Pericardium fibroblast (primary cell): ENCODE results near the gene KRTAP2-1. TPM values are rescaled to one million over a fixed set of nuclear protein-coding genes. Genes with fewer than 3 reads are reported as not detected.

Experiments used
- total RNA-seq: library from RNA; depleted of rRNA; stranded (reverse); fragments of >200 nt; gene quantifications from 2 replicates; pipeline ENCODE4 v1.2.3, GENCODE V29; 2015

KRTAP2-1 gene, protein sequence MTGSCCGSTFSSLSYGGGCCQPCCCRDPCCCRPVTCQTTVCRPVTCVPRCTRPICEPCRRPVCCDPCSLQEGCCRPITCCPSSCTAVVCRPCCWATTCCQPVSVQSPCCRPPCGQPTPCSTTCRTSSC
- total RNA-seq = not detected in 2 replicates

DNA sequence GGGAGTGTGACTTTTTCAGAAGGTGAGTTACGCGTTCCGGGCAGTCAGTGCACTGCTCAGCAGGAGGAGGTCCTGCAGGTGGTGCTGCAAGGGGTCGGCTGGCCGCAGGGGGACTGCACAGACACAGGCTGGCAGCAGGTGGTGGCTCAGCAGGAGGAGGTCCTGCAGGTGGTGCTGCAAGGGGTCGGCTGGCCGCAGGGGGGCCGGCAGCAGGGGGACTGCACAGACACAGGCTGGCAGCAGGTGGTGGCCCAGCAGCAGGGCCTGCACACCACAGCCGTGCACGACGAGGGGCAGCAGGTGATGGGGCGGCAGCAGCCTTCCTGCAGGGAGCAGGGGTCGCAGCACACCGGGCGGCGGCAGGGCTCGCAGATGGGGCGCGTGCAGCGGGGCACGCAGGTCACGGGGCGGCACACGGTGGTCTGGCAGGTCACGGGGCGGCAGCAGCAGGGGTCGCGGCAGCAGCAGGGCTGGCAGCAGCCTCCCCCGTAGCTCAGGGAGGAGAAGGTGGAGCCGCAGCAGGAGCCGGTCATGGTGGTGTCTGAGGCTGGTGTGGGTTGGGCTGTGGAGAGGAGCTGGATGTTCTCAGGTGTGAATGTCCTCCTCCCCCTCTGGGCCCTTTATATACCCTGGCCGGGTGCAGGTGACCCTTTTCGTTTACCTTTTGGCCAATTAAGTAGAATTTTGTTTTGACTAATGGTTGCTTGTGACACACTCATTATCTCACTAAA, at the start of gene KRTAP2-1:
KRTAP2-1 (minus strand) TSS at position 582 of the 731 bp plus-strand sequence; CDS start at position 533, 49 bp downstream.

DNA sequence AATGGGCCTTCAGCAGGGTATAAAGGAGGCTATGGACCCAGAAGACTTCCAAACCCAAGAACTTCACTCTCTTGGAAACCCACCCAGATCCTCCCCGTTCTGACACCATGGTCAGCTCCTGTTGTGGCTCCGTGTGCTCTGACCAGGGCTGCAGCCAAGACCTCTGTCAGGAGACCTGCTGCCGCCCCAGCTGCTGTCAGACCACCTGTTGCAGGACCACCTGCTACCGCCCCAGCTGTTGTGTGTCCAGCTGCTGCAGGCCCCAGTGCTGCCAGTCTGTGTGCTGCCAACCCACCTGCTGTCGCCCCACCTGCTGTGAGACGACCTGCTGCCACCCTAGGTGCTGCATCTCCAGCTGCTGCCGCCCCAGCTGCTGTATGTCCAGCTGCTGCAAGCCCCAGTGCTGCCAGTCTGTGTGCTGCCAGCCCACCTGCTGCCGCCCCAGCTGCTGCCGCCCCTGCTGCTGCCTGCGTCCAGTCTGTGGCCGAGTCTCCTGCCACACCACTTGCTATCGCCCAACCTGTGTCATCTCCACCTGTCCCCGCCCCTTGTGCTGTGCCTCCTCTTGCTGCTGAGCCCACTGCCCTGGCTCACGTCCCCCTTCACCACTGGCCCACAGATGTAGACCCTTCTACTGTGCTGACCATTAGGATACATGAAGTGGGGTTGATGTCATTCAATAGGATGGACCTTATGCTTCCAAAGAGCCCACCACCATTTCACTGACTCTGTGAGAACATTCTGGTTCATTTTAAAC, 37.2 kb upstream of the KRTAP2-1 start, which contains the start of gene KRTAP4-7:
KRTAP4-7 (plus strand) TSS at position 51 of the 757 bp plus-strand sequence; CDS start at position 108, 57 bp downstream.

DNA sequence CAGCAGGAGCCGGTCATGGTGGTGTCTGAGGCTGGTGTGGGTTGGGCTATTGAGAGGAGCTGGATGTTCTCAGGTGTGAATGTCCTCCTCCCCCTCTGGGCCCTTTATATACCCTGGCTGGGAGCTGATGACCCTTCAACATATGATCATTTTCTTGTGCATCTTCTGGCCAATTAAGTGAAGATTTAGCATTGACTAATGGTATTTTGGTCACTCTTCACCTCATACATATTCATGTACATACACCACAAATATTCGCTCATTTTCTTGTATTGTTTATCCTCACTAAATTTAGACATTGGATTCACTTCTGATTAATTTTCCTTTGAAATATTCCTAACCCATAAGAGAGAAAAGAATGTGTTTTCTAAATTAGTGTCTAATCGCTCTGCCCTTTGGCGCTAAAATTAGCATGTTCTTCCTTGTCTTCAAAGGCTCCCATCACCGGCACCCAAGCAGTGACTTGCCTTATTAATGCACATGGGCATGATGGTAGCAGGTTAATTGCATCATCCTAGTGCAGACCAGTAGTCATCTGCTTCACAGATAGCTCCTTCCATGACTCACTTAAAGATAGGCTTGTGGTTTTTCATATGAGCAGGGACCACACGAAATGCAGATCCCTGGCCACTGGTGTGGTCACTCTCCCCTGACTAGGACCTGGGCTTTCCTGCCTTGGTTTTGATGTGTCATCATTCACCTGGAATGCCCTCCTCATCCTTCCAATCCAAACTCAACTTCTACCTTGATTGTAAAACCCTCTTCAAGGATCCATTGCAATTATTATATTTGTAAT, 18.9 kb upstream of the KRTAP2-1 start, which contains the start of gene KRTAP2-4:
KRTAP2-4 (minus strand) TSS at position 51 of the 796 bp plus-strand sequence; CDS start at position 17, 34 bp downstream.

DNA sequence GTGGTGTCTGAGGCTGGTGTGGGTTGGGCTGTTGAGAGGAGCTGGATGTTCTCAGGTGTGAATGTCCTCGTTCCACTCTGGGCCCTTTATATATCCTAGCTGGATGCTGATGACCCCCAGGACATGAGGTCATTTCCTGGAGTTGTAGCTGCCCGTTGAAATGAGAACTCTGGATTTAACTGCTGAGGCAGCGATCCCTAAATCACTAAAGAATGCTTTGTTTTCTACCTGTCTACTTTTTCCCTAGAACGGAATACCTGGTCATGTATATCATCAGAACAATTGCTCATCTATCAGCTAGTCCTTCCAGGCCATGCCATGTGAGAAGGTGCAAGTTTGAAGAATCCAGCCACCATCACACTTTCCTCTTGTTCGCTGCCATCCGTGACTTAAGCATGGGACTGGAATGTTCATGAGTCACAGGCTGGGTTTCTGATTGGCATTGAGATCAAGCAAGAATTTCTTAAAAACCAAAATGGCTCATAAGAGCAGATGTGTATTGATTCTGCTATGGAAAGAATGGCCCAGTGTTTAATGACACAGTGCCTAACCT, 13.0 kb upstream of the KRTAP2-1 start, which contains the start of gene KRTAP2-3:
KRTAP2-3 (minus strand) TSS at position 63 of the 553 bp plus-strand sequence. CDS start 64 bp downstream, outside the sequence.

DNA sequence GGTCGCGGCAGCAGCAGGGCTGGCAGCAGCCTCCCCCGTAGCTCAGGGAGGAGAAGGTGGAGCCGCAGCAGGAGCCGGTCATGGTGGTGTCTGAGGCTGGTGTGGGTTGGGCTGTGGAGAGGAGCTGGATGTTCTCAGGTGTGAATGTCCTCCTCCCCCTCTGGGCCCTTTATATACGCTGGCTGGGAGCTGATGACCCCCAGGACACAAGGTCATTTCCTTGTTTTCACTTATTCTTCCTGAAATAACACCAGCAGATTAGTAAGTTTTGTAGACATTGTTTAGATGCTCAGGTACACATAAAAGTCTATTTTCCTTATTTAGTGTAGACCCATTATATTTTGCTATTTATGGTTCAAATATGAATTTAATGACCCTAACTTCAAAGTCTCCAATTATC, 8.0 kb upstream of the KRTAP2-1 start, which contains the start of gene KRTAP2-2:
KRTAP2-2 (minus strand) TSS at position 101 of the 400 bp plus-strand sequence; CDS start at position 82, 19 bp downstream.

DNA sequence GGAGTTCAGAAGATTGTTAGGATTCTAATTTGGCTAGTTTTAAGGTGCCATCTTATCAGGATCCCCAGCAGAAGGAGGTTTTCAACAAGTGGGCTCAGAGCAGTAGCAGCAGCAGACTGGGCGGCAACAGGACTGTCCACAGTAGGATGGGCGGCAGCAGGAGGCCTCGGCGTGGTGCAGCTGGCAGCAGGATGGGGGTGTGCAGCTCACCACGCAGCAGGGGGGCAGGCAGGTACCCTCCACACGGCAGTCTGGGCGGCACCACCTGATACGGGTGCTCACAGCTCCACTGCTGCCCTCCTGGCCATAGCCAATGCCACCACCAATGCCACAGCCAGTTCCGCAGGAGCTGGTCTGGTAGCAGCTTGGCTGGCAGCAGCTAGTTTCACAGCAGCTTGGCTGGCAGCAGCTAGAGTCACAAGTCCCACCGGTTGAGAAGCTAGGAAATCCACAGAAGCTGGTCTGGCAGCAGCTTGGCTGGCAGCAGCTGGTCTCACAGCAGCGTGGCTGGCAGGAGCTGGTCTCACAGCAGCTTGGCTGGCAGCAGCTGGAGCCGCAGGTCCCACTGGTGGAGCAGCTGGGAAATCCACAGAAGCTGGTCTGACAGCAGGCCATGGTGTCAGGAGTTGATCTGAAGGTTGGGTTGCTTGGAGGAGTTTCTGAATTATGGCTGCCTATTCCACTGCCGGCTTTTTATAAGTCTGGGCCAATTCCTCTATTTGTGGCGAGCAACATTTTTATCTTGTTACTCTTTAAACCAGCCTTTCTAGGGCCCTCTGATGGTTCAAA, 6.1 kb downstream of the KRTAP2-1 start, which contains the start of gene KRTAP1-1:
KRTAP1-1 (minus strand) TSS at position 668 of the 789 bp plus-strand sequence; CDS start at position 615, 53 bp downstream.

DNA sequence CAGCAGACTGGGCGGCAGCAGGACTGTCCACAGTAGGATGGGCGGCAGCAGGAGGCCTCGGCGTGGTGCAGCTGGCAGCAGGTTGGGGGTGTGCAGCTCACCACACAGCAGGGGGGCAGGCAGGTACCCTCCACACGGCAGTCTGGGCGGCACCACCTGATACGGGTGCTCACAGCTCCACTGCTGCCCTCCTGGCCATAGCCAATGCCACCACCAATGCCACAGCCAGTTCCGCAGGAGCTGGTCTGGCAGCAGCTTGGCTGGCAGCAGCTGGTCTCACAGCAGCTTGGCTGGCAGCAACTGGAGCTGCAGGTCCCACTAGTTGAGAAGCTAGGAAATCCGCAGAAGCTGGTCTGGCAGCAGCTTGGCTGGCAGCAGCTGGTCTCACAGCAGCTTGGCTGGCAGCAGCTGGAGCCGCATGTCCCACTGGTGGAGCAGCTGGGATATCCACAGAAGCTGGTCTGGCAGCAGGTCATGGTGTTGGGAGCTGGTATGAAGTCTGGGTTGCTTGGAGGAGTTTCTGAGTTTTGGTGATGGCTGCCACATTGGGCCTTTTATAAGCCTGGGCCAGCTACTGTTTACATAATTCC, 12.7 kb downstream of the KRTAP2-1 start, which contains the start of gene KRTAP1-3:
KRTAP1-3 (minus strand) TSS at position 529 of the 590 bp plus-strand sequence; CDS start at position 476, 53 bp downstream.

DNA sequence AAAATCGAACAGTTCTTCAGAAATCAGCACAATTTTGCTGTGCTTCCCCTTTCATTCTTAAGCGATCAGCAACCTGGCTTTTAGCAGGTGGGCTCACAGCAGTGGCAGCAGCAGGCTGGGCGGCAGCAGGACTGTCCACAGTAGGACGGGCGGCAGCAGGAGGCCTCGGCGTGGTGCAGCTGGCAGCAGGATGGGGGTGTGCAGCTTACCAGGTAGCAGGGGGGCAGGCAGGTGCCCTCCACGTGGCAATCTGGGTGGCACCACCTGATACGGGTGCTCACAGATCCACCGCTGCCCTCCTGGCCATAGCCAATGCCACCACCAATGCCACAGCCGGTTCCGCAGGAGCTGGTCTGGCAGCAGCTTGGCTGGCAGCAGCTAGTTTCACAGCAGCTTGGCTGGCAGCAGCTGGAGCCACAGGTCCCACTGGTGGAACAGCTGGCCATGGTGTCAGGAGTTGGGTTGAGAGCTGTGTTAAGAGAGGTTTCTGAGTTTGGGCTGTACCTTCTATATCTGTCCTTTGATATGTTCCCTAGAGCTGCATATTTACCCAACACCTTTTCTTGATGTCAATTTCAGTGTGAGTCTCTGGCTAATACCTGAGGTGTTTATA, 17.4 kb downstream of the KRTAP2-1 start, which contains the start of gene KRTAP1-4:
KRTAP1-4 (minus strand) TSS at position 563 of the 613 bp plus-strand sequence; CDS start at position 446, 117 bp downstream.

DNA sequence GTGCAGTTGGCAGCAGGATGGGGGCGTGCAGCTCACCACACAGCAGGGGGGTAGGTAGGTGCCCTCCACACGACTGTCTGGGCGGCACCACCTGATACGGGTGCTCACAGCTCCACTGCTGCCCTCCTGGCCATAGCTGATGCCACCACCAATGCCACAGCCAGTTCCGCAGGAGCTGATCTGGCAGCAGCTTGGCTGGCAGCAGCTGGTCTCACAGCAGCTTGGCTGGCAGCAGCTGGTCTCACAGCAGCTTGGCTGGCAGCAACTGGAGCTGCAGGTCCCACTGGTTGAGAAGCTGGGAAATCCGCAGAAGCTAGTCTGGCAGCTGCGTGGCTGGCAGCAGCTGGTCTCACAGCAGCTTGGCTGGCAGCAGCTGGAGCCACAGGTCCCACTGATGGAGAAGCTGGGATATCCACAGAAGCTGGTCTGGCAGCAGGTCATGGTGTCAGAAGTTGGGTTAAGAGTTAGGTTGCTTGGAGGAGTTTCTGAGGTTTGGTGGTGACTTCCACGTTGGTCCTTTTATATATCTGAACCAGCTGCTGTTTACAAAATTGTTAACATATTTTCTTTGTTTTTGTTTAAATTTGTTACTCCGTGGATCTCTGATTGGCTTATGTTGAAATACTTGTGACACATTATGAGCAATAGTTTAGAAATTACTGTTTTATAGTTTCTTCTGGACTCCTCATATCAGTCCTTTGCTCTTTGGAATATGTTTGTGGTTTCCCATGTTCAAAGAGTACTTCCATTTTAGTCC, 20.2 kb downstream of the KRTAP2-1 start, which contains the start of gene KRTAP1-5:
KRTAP1-5 (minus strand) TSS at position 494 of the 757 bp plus-strand sequence; CDS start at position 441, 53 bp downstream.

DNA sequence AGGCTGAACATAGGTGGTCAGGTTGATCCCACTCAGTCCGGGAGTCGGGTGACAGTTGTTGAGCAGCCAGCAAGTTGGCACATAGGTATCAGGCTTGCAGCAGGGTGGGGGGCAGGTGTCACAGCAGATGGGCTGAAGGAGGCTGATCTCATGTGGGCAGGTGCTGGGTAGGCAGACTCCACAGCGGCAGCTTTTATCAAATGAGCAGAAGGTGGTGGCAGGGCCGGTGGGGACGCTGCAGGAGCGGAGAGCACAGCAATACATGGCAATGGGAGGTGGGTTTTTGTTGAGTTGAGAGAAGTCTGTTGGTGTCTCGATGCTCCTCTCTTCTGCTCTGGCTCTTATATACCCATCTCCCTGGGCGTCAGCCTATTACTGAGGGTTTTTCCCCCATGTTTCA, 38.3 kb downstream of the KRTAP2-1 start, which contains the start of gene KRTAP3-1:
KRTAP3-1 (minus strand) TSS at position 318 of the 400 bp plus-strand sequence; CDS start at position 264, 54 bp downstream.

DNA sequence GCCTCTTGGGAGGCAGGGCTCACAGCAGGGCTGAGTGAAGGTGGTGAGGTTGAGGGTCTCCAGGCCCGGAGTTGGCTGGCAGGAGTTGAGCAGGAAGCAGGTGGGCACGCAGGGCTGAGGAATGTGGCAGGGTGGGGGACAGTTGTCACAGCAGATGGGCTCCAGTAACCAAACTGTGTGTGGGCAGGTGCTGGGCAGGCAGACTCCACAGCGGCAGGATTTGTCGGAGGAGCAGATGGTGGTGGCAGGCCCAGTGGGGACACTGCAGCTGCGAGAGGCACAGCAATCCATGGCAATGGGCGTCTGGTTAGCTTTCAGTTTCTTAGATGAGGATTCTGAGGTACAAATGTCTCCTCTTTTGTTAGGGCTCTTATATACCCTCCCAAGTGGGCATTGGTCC, 47.6 kb downstream of the KRTAP2-1 start, which contains the start of gene KRTAP3-2:
KRTAP3-2 (minus strand) TSS at position 344 of the 400 bp plus-strand sequence; CDS start at position 291, 53 bp downstream.

Other genes with a start within 250 kb of the KRTAP2-1 start
- not detected in 2 replicates for gene KRT28, start 247.4 kb downstream of the KRTAP2-1 start, total RNA-seq
- gene KRT10, start 224.7 kb downstream of the KRTAP2-1 start, total RNA-seq = 18.0 and 18.8 TPM in 2 replicates
- not detected in 2 replicates for gene KRT12, start 180.1 kb downstream of the KRTAP2-1 start, total RNA-seq
- gene KRT20, start 162.1 kb downstream of the KRTAP2-1 start, total RNA-seq = not detected in 2 replicates
- not detected in 2 replicates for gene KRT23, start 109.7 kb downstream of the KRTAP2-1 start, total RNA-seq
- gene KRT39, start 80.4 kb downstream of the KRTAP2-1 start, total RNA-seq = not detected in 2 replicates
- not detected in 2 replicates for gene KRT40, start 63.0 kb downstream of the KRTAP2-1 start, total RNA-seq
- gene KRTAP3-3, start 53.2 kb downstream of the KRTAP2-1 start, total RNA-seq = not detected in 2 replicates
- not detected in 2 replicates for gene KRTAP3-2, start 47.4 kb downstream of the KRTAP2-1 start, total RNA-seq
- gene KRTAP3-1, start 38.2 kb downstream of the KRTAP2-1 start, total RNA-seq = not detected in 2 replicates
- gene KRTAP1-5, start 20.1 kb downstream of the KRTAP2-1 start, total RNA-seq = not detected in 2 replicates
- gene KRTAP1-4, start 17.1 kb downstream of the KRTAP2-1 start, total RNA-seq = not detected in 2 replicates
- gene KRTAP1-3, start 12.4 kb downstream of the KRTAP2-1 start, total RNA-seq = not detected in 2 replicates
- gene KRTAP1-1, start 5.9 kb downstream of the KRTAP2-1 start, total RNA-seq = not detected in 2 replicates
- not detected in 2 replicates for gene KRTAP2-2, start 7.9 kb upstream of the KRTAP2-1 start, total RNA-seq
- gene KRTAP2-3, start 12.8 kb upstream of the KRTAP2-1 start, total RNA-seq = not detected in 2 replicates
- not detected in 2 replicates for gene KRTAP2-4, start 18.6 kb upstream of the KRTAP2-1 start, total RNA-seq
- gene KRTAP4-7, start 36.8 kb upstream of the KRTAP2-1 start, total RNA-seq = not detected in 2 replicates
- gene KRTAP4-8, start 50.8 kb upstream of the KRTAP2-1 start, total RNA-seq = not detected in 2 replicates
- not detected in 2 replicates for gene KRTAP4-16, start 54.9 kb upstream of the KRTAP2-1 start, total RNA-seq
- not detected in 2 replicates for gene KRTAP4-9, start 58.1 kb upstream of the KRTAP2-1 start, total RNA-seq
- gene KRTAP4-11, start 71.1 kb upstream of the KRTAP2-1 start, total RNA-seq = not detected in 2 replicates
- not detected in 2 replicates for gene KRTAP4-12, start 76.9 kb upstream of the KRTAP2-1 start, total RNA-seq
- gene KRTAP4-6, start 93.2 kb upstream of the KRTAP2-1 start, total RNA-seq = not detected in 2 replicates
- not detected in 2 replicates for gene KRTAP4-5, start 102.5 kb upstream of the KRTAP2-1 start, total RNA-seq
- gene KRTAP4-4, start 113.4 kb upstream of the KRTAP2-1 start, total RNA-seq = not detected in 2 replicates
- gene KRTAP4-3, start 120.9 kb upstream of the KRTAP2-1 start, total RNA-seq = not detected in 2 replicates
- gene KRTAP4-2, start 130.9 kb upstream of the KRTAP2-1 start, total RNA-seq = not detected in 2 replicates
- gene KRTAP4-1, start 137.6 kb upstream of the KRTAP2-1 start, total RNA-seq = not detected in 2 replicates
- gene KRTAP9-1, start 142.6 kb upstream of the KRTAP2-1 start, total RNA-seq = not detected in 2 replicates
- not detected in 2 replicates for gene KRTAP9-2, start 179.3 kb upstream of the KRTAP2-1 start, total RNA-seq
- gene KRTAP9-3, start 185.1 kb upstream of the KRTAP2-1 start, total RNA-seq = not detected in 2 replicates
- gene KRTAP9-8, start 190.7 kb upstream of the KRTAP2-1 start, total RNA-seq = not detected in 2 replicates
- gene KRTAP9-4, start 202.4 kb upstream of the KRTAP2-1 start, total RNA-seq = not detected in 2 replicates
- not detected in 2 replicates for gene KRTAP9-9, start 208.1 kb upstream of the KRTAP2-1 start, total RNA-seq
- not detected in 2 replicates for gene KRTAP9-6, start 218.1 kb upstream of the KRTAP2-1 start, total RNA-seq
- not detected in 2 replicates for gene KRTAP9-7, start 228.4 kb upstream of the KRTAP2-1 start, total RNA-seq